ENCODE data around the gene ZNF678. TPM values are rescaled to one million over a fixed set of nuclear protein-coding genes. Genes with fewer than 3 reads are reported as not detected.
A peak's percentile ranks its signal among the peaks of the same experiment; 100 is the strongest.
"Not testable (repeated sequence)": the region's sequence is repeated elsewhere in the genome, so short reads cannot be mapped to it uniquely, and the experiment has no call there.

The ZNF678 gene
- total RNA-seq, 1 experiment from 2014 or later: 19.2 TPM

DNA sequence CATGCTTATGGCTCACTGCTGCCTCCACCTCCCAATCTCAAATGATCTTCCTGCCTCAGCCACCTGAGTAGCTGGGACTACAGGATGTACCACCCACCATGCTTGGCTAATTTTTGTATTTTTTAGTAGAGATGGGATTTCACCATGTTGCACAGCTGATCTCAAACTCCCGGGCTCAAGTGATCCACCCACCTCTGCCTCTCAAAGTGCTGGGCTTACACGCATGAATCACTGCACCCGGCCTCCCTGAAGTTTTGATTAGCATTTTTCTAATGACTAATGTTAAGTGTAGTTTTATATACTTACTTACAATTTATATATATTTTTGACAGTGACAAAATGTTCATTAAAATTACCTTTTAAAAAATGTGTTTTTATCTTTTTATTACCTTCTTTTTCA lies 41.1 kb downstream of the ZNF678 start:
- Histone ChIP-seq H3K27me3 (no peaks in the 10 kb centered on the region), H3K36me3 (no peaks in the 10 kb centered on the region; the same call in 1 of the 2 replicates), H3K9me3 (replicated peaks) (peaks cover 26% of the 10 kb centered on the region), H3K4me3 (no peak overlapping the region), H3K27ac (no peak overlapping the region), H3K4me1 (no peaks in the 10 kb centered on the region)
- no peak for DNase-seq

DNA sequence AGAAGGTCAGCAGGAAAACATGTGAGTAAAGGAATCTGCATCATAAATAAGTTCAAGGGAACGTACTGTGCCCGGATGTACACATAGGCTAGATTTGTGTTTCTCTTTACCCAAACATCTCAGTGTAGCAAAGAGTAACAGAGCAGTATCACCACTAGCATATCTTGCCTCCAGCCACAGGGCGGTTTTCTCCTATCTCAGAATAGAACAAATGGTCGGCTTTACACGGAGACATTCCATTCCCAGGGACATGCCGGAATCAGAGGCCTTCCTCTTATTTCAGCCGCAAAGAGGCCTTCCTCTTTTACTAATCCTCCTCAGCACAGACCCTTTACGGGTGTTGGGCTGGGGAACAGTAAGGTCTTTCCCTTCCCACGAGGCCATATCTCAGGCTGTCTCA lies 42.9 kb downstream of the ZNF678 start:
- Histone ChIP-seq H3K9me3 (replicated peaks) (peaks cover 15% of the 10 kb centered on the region), H3K4me3 (peak overlapping the region; percentile 7; the same call in 1 of the 2 replicates), H3K27ac (peak overlapping the region; percentile 32; the same call in 1 of the 2 replicates)
- not testable (repeated sequence) for H3K4me1 ChIP-seq, H3K27me3 ChIP-seq, H3K36me3 ChIP-seq
- DNase-seq: peak; percentile 32 to 40

DNA sequence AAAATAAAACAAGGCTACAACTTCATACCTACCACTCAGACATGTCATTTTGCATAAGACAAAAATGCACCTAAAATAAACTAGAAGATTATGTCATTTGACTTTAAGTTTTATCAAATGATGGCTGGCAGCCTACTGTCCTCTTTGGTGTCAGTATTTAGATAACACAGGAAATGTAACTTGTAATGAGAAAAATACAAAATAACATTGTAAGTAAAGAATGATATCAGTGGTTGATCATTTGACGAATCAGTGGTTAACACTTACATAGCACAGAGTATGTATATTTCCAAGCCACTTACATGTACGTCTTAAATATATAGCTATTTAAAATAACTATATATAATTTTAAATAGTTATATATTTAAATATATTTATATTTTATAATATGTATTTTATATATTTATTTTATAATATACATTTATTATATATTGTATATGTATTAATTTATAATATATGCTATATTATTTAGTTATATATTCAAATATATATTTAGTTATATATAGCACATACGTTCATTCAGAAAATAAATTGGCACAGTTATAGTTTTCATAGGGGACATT lies 44.1 kb downstream of the ZNF678 start:
- peaks cover 8% of the 10 kb centered on the region; the same call in 1 of the 2 replicates for H3K36me3 ChIP-seq
- no peak overlapping the region for H3K4me3 ChIP-seq
- H3K27me3 ChIP-seq: no peaks in the 10 kb centered on the region
- H3K4me1 ChIP-seq: no peaks in the 10 kb centered on the region
- H3K27ac ChIP-seq: no peak overlapping the region
- H3K9me3 ChIP-seq (replicated peaks): peaks cover 18% of the 10 kb centered on the region
- DNase-seq: no peak

DNA sequence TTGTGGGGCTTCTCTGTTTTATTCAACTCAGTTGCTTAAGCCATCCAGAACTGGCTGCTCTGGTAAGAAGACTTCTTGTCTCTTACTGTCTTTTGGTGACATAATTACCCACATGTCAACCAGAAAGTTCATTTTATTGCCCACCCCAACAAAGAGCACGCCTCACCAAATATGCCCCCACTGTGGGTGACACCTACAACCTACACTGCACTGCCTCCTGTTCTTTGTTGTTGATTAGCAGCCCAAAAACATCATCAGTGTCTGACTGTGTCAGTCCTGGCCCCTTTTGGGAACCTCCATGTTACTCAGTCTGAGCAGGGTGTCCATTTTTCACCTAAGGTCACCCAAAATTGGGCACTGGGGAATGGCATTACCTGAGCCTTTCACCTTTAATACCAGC lies 49.3 kb downstream of the ZNF678 start:
- peaks cover 10% of the 10 kb centered on the region for H3K9me3 ChIP-seq (replicated peaks)
- H3K36me3 ChIP-seq: peaks cover 11% of the 10 kb centered on the region; the same call in 1 of the 2 replicates
- H3K4me3 ChIP-seq: no peak overlapping the region
- H3K4me1 ChIP-seq: no peaks in the 10 kb centered on the region
- H3K27ac ChIP-seq: no peak overlapping the region
- H3K27me3 ChIP-seq: no peaks in the 10 kb centered on the region
- no peak for DNase-seq

DNA sequence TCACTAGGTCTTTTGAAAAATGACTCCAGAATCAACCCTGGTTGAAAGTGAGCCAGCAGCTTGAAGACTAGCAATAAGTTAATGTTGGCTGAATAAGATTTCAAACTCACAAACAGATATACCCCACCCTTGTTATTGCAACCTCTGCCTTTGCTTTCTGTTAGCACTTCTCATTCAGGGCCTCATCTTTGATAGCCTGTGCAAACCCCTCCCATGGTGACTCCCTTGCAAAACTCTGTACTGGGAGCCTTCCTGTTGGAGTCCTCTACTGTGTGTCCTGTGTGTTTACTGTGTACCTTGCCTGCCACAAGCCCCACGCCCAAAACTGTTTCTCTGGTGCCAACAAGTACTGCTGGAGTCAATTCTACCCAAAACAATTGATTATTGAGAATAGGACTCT lies 50.2 kb downstream of the ZNF678 start:
- H3K4me1 ChIP-seq: no peaks in the 10 kb centered on the region
- H3K36me3 ChIP-seq: peaks cover 11% of the 10 kb centered on the region; the same call in 1 of the 2 replicates
- no peak for DNase-seq
- H3K4me3 ChIP-seq: no peak overlapping the region
- H3K27me3 ChIP-seq: no peaks in the 10 kb centered on the region
- H3K27ac ChIP-seq: no peak overlapping the region
- peaks cover 10% of the 10 kb centered on the region for H3K9me3 ChIP-seq (replicated peaks)

DNA sequence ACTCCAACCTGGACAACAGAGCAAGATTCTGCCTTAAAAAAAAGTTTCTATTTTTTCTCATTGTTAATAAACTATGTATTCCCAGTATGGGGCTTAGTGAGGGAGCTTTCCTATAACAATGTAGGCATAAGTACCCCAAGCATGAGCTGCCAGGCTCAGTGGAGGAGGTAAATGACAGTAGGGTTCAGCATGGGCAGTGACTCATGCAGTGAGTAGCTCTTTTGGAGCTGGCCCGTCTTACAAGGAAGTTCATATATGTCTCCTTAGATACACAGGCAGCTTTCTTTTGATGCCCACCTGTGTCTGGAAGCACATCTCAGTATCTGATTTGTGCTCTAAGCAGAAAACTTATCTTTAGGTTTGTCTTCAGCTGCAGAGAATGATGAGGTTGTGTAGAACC lies 57.9 kb downstream of the ZNF678 start:
- no peak overlapping the region for H3K27ac ChIP-seq
- no peak for DNase-seq
- no peaks in the 10 kb centered on the region for H3K27me3 ChIP-seq
- H3K4me3 ChIP-seq: no peak overlapping the region
- H3K9me3 ChIP-seq (replicated peaks): peaks cover 9% of the 10 kb centered on the region; the same call in 1 of the 2 replicates
- H3K4me1 ChIP-seq: no peaks in the 10 kb centered on the region
- H3K36me3 ChIP-seq: no peaks in the 10 kb centered on the region; the same call in 1 of the 2 replicates

DNA sequence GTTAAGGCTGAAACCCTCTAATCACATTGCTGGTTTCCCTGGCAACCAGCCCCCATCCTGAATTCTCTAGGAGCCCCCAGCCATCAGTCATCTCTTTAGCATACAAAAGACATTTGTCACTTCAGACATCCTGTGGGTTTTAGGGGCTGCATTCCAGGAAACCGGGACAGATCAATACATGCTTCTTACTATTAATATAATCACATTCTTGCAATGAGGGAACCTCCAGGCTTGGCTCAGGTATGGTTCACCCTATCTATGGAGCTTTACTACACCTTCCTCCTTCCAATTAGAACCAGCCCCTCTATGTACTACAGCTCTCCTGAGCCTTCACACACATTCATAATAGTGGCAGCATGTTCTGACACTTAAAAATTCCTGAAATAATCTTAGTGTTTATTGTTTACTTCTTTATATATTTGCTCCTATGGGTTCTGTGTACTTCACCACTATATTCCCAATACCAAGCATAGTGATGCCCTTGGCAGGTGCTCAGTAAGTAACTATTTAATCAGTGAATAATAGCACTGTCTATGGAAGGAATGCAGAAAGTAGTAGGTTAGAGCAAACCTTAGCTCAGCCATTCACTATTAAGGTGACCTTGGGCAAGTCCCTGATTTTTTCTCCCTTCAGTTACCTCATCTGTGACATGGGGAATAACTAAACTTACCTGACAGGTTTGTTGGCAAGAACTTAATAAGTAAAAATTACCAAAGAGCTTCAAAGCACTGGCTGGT lies 59.6 kb downstream of the ZNF678 start:
- no peaks in the 10 kb centered on the region for H3K27me3 ChIP-seq
- H3K36me3 ChIP-seq: no peaks in the 10 kb centered on the region; the same call in 1 of the 2 replicates
- H3K4me3 ChIP-seq: no peak overlapping the region
- H3K4me1 ChIP-seq: no peaks in the 10 kb centered on the region
- H3K27ac ChIP-seq: no peak overlapping the region
- no peak for DNase-seq
- peaks cover 9% of the 10 kb centered on the region for H3K9me3 ChIP-seq (replicated peaks)

DNA sequence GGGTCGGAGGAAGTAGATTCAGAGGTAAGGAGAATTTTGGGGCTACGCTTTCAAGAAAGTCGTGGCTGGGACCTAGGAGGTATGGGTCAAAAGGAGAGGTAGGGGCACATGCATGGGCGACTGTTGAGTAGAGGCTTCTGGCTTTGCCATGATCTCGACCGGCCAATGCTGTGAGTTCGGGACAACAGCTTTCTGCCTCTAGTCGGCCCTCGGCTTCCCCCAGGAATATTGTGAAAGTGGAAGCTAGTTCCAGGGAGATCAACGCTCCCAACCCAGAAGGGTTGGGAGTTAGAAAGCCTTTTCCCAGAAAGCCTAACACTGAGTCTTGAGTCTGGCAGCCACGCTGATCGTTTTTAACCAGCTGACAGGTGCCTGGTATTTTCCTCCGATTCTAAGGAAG lies 69.0 kb downstream of the ZNF678 start:
- Histone ChIP-seq H3K4me3 (no peak overlapping the region), H3K27me3 (no peaks in the 10 kb centered on the region), H3K4me1 (no peaks in the 10 kb centered on the region), H3K36me3 (no peaks in the 10 kb centered on the region), H3K9me3 (replicated peaks) (peaks cover 7% of the 10 kb centered on the region), H3K27ac (no peak overlapping the region)
- no peak for DNase-seq

DNA sequence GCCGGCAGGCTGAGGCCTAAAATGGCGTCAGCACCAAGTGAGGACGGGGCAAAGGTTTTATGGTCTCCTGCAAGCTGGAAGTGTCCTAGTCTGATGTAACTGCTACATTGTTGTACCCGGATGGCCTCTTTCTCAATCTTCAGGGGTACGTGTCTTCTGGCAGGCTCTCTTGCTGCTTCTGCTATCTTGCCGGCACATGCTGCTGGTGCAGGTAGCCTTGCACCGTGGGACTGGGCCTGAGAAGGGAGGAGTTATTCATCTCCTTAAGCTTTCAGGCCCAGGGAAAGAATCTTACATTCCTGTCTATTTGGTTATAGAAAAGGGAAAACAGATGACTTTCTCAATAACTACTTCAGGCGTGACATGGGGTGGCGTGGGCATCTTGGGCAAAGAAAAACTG lies 72.2 kb downstream of the ZNF678 start:
- H3K27me3 ChIP-seq: no peaks in the 10 kb centered on the region
- no peaks in the 10 kb centered on the region for H3K4me1 ChIP-seq
- H3K36me3 ChIP-seq: no peaks in the 10 kb centered on the region
- H3K27ac ChIP-seq: no peak overlapping the region
- H3K9me3 ChIP-seq (replicated peaks): peaks cover 7% of the 10 kb centered on the region
- no peak for DNase-seq
- no peak overlapping the region for H3K4me3 ChIP-seq

DNA sequence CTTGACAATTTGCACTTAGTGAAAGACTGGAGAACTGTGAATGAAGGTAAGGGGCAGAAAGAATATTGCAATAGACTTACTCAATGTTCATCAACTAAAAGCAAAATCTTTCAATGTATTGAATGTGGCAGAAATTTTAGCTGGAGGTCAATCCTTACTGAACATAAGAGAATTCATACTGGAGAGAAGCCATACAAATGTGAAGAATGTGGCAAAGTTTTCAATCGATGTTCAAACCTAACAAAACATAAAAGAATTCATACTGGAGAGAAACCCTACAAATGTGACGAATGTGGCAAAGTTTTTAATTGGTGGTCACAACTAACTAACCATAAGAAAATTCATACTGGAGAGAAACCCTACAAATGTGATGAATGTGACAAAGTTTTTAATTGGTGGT lies 91.1 kb downstream of the ZNF678 start:
- Histone ChIP-seq H3K36me3 (peaks cover 35% of the 10 kb centered on the region), H3K4me3 (no peak overlapping the region), H3K27ac (no peak overlapping the region), H3K9me3 (replicated peaks) (peaks cover 83% of the 10 kb centered on the region), H3K4me1 (no peaks in the 10 kb centered on the region; the same call in 1 of the 2 replicates), H3K27me3 (no peaks in the 10 kb centered on the region)
- peak in 1 of 2 experiments; percentile 14 for DNase-seq

DNA sequence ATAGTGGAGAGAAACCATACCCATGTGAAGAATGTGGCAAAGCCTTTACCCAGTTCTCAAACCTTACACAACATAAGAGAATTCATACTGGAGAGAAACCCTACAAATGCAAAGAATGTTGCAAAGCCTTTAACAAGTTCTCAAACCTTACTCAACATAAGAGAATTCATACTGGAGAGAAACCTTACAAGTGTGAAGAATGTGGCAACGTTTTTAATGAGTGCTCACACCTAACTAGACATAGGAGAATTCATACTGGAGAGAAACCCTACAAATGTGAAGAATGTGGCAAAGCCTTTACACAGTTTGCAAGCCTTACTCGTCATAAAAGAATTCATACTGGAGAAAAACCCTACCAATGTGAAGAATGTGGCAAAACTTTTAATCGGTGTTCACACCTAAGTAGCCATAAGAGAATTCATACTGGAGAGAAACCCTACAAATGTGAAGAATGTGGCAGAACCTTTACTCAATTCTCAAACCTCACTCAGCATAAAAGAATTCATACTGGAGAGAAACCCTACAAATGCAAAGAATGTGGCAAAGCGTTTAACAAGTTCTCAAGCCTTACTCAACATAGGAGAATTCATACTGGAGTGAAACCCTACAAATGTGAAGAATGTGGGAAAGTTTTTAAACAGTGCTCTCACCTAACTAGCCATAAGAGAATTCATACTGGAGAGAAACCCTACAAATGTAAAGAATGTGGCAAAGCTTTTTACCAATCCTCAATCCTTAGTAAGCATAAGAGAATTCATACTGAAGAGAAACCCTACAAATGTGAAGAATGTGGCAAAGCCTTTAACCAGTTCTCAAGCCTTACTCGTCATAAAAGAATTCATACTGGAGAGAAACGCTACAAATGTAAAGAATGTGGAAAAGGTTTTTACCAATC lies 91.7 kb downstream of the ZNF678 start:
- peak in 1 of 2 experiments; percentile 14 for DNase-seq
- Histone ChIP-seq H3K27me3 (no peaks in the 10 kb centered on the region), H3K27ac (no peak overlapping the region), H3K4me1 (no peaks in the 10 kb centered on the region; the same call in 1 of the 2 replicates), H3K9me3 (replicated peaks) (peaks cover 83% of the 10 kb centered on the region), H3K4me3 (no peak overlapping the region), H3K36me3 (peaks cover 35% of the 10 kb centered on the region)

DNA sequence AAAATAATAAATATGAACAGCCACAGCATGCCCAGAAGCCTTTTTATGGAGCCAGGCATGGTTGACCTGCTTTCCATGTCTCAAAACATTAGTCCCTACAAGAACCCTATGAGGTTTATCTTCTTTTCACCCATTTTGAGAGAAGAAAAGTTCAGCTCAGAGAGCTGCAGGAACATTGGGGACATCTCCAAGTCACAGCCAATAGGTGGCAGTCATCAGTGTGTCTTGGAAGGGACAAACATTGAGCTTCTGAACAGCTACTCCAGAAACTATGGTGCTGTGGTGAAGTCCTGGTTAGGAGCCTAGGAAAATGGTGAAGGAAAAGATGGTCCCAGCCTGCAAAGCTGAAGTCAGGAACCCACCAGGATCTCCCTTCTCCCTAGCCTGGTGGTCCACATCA lies 98.1 kb downstream of the ZNF678 start:
- Histone ChIP-seq H3K36me3 (peaks cover 4% of the 10 kb centered on the region), H3K9me3 (replicated peaks) (peaks cover 62% of the 10 kb centered on the region), H3K27me3 (no peaks in the 10 kb centered on the region), H3K4me3 (no peak overlapping the region), H3K4me1 (no peaks in the 10 kb centered on the region; the same call in 1 of the 2 replicates), H3K27ac (no peak overlapping the region)
- DNase-seq: peak in 1 of 2 experiments; percentile 4

DNA sequence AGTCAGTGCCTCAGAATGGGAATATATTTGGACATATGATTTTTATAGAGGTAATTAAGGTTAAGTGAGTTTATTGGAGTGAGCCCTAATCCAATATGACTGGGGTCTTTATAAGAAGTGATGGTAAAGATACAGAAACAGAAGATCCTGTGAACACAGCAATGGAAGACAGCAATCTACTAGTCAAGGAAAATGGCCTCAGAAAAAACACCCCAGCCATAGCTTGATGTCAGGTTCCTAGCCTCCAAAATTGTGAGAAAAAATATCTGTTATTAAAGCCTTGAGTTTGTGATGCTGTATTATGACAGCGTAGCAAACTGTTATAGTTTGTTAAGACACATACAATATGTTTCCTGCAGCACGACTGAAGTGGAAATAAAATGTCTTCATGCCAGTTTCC lies 99.6 kb downstream of the ZNF678 start:
- Histone ChIP-seq H3K4me1 (no peaks in the 10 kb centered on the region; the same call in 1 of the 2 replicates), H3K9me3 (replicated peaks) (peaks cover 51% of the 10 kb centered on the region), H3K27me3 (no peaks in the 10 kb centered on the region), H3K36me3 (no peaks in the 10 kb centered on the region; the same call in 1 of the 2 replicates), H3K4me3 (no peak overlapping the region), H3K27ac (no peak overlapping the region)
- no peak for DNase-seq

DNA sequence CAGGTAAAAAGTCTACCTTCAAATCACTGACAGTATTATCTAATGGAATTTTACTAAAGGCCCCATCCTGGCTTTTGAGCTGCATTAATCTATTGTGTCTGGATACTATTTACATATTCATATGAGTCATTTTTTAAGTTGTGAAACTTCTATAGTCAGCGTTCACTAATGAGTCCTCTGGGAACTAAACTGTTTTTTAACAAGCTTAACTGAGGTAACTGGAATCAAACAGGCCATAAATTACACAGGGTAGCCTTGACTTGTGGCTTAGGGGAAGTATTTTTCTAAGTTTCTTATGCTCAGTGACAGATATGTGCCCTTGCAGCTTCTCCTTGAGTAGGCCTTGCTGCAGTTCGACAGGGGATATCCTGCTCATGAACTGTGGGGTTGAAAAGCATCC lies 102.9 kb downstream of the ZNF678 start:
- peaks cover 24% of the 10 kb centered on the region for H3K9me3 ChIP-seq (replicated peaks)

DNA sequence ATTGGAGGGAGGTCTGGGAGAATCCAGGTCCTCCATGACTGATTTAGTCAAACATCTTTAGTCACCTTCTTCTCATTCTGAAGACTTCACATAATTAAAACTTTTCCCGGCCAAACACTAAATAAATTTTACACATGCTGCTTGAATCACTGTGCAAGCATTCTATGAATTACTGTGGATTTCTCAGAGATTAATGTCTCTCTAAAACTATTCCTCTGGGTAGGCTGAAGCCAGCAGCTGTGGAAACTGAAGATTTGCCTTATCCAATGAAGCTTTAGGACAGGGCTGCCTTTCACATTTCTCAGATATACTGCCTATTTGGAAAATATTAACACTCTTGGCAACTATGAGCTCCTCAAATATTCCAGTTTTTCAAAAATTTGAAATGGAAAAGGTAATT lies 110.1 kb downstream of the ZNF678 start:
- peaks cover 2% of the 10 kb centered on the region; the same call in 1 of the 2 replicates for H3K4me1 ChIP-seq
- DNase-seq: no peak
- no peak overlapping the region for H3K27ac ChIP-seq
- no peaks in the 10 kb centered on the region for H3K36me3 ChIP-seq
- no peak overlapping the region for H3K4me3 ChIP-seq
- H3K27me3 ChIP-seq: no peaks in the 10 kb centered on the region
- H3K9me3 ChIP-seq (replicated peaks): peaks cover 24% of the 10 kb centered on the region

More for the DNA sequence above, 102.9 kb downstream of the ZNF678 start:
- DNase-seq: no peak
- Histone ChIP-seq H3K27ac (no peak overlapping the region), H3K36me3 (no peaks in the 10 kb centered on the region), H3K4me3 (no peak overlapping the region), H3K27me3 (no peaks in the 10 kb centered on the region), H3K4me1 (no peaks in the 10 kb centered on the region)

Measured in SJCRH30 (cell line).